Fibroblast of villous mesenchyme (primary cell): ENCODE measurements around the gene GET4. TPM values are rescaled to one million over a fixed set of nuclear protein-coding genes. Genes with fewer than 3 reads are reported as not detected.
"Not testable (repeated sequence)": the region's sequence is repeated elsewhere in the genome, so short reads cannot be mapped to it uniquely, and the experiment has no call there.

ENCODE experiments used
- DNase-seq: peaks from one replicate; pipeline ENCODE4 v3.0.0-alpha.2; 2010; ENCODE audit warnings: low read depth
- H3K4me3 ChIP-seq: 2 replicates; pipeline ENCODE4 v1.5.1; 2011; ENCODE audit warnings: low read depth, mild to moderate bottlenecking, low read length
- CTCF ChIP-seq: IDR thresholded peaks from 2 replicates; pipeline ENCODE4 v1.5.1; 2012; ENCODE audit warnings: low read depth, mild to moderate bottlenecking, low read length; ENCODE audit not compliant: insufficient read depth
- total RNA-seq: library from RNA; depleted of rRNA; stranded (reverse); fragments of >200 nt; gene quantifications from 2 replicates; pipeline ENCODE4 v1.2.3, GENCODE V29; 2012

GET4 gene
- total RNA-seq, 1 donor, result 15.1 TPM

GRCh38 chr7:871900-872537, 4.3 kb upstream of the GET4 start:
- H3K4me3 ChIP-seq, result no peak overlapping the region
- TF ChIP-seq CTCF, result no peak
- no peak for DNase-seq

GRCh38 chr7:872685-873084, 3.7 kb upstream of the GET4 start:
- H3K4me3 ChIP-seq, DNase-seq: not testable (repeated sequence)

- H3K4me3 ChIP-seq, result no peak overlapping the region
- peak; percentile 96 for TF ChIP-seq CTCF
- peak; percentile 89 for DNase-seq
Observed at GRCh38 chr7:873367-874002, 2.9 kb upstream of the GET4 start.

- no peak for TF ChIP-seq CTCF
- peak; percentile 87 for DNase-seq
- H3K4me3 ChIP-seq, result no peak overlapping the region
Observed at GRCh38 chr7:874031-874749, 2.2 kb upstream of the GET4 start.

- H3K4me3 ChIP-seq, result no peak overlapping the region
- DNase-seq, result no peak
- no peak for TF ChIP-seq CTCF
Observed at GRCh38 chr7:875051-875450, 1.3 kb upstream of the GET4 start.

GRCh38 chr7:875476-876076, 778 bp upstream of the GET4 start:
- TF ChIP-seq CTCF, result no peak
- peak overlapping the region; percentile 48 for H3K4me3 ChIP-seq
- no peak for DNase-seq

- peak; percentile 13 for DNase-seq
- H3K4me3 ChIP-seq, result peak overlapping the region; percentile 89
- TF ChIP-seq CTCF, result no peak
Observed at GRCh38 chr7:876972-877311, 588 bp downstream of the GET4 start.
